Choroid plexus epithelial cell (primary cell): ENCODE results near the gene RNF167.
A peak's percentile ranks its signal among the peaks of the same experiment; 100 is the strongest.

Source experiments
- DNase-seq: peaks from one replicate; pipeline ENCODE4 v3.0.0-alpha.2; 2010; ENCODE audit warnings: low read depth
- H3K4me3 ChIP-seq: 2 replicates; pipeline ENCODE4 v1.5.1; 2011; ENCODE audit warnings: low read depth, mild to moderate bottlenecking, control low read depth, low read length, moderate library complexity
- TF ChIP-seq, protein P1 (sequence below): conservative IDR thresholded peaks from 2 replicates; pipeline ENCODE4 v1.5.1; 2011; ENCODE audit warnings: low read depth, mild to moderate bottlenecking, control low read depth, inconsistent platforms, low read length, moderate library complexity

Gene RNF167

DNA sequence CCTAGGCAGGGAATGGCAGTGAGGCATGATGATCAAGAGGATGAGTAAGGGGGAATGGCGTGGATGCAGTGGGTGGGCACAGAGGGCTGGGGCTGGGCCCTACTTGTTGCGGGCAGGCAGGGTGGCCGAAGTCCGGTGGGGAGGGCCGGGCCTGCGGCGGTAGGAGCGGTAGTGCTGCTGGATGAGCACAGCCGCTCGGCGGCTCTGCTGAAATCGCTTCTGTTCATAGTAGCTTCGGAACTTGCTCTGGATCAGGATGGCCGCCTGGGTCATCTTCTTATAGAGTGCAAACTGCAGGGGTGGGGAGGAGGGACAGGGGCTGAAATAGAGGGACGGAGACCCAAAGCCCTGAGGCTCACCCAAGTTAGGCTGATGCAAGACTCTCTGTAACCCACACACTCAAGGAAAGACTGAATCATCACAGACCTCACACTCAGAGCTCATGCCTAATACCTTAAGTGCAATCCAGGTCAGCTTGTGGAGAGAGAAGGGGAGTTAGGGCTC, 29.0 kb downstream of the RNF167 start:
- H3K4me3 ChIP-seq: peak overlapping the region; percentile 92
- peak; percentile 97 for DNase-seq
- TF ChIP-seq, protein P1, sequence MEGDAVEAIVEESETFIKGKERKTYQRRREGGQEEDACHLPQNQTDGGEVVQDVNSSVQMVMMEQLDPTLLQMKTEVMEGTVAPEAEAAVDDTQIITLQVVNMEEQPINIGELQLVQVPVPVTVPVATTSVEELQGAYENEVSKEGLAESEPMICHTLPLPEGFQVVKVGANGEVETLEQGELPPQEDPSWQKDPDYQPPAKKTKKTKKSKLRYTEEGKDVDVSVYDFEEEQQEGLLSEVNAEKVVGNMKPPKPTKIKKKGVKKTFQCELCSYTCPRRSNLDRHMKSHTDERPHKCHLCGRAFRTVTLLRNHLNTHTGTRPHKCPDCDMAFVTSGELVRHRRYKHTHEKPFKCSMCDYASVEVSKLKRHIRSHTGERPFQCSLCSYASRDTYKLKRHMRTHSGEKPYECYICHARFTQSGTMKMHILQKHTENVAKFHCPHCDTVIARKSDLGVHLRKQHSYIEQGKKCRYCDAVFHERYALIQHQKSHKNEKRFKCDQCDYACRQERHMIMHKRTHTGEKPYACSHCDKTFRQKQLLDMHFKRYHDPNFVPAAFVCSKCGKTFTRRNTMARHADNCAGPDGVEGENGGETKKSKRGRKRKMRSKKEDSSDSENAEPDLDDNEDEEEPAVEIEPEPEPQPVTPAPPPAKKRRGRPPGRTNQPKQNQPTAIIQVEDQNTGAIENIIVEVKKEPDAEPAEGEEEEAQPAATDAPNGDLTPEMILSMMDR: no peak

DNA sequence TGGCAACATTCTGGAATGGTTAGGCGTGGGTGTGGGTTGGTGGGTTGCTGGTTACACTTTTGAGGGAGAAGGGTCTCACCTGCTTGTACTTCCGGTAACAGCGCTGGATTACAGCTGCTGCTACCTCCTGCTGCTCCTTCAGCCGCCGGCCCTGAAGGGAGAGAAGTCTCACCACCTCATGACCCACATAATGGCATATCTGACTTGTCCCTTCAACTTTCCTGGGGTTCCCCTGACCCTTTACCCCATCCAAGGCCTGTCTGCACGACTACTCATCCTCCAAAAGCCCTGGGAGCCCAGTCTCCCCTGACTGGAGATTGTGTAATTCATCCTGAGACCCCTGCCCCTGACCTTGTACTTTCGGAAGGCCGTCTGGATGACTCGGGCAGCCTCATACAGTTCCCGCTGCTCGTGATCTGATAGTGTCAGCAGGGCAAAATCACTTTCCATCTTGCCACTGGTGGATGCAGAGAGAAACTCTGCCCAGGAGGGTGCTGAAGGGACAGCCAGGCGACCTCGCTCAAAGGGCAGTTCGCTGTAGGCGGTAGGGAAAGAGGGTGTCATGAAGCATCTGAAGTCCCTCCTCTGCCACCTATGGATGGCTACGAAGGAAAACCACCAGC, 29.6 kb downstream of the RNF167 start:
- peak overlapping the region; percentile 92 for H3K4me3 ChIP-seq
- peak; percentile 63 for DNase-seq
- TF ChIP-seq, protein P1: peak; percentile 5

DNA sequence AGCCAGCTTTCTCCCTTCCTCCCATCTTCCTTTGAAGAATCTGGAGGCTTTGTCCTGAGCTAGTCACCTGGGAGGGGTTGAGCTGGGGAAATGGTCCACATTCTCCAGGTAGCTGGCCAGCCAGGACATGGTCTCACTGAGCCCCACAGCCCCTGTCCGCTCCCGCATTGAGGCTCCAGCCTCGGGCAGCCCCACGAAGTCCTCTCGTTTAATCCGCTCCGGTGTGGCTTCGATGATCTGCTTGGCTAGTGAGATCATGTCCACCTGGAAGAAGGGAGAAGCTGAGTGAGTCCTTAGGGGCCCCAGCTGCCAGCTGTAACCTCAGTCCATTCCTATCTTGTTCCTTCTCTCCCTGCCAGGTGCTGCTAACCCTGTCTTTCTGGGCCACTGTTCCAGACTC, 30.2 kb downstream of the RNF167 start:
- TF ChIP-seq, protein P1: no peak
- H3K4me3 ChIP-seq: no peak overlapping the region
- no peak for DNase-seq

GRCh38 chr17:4971826-4972225, 31.8 kb downstream of the RNF167 start:
- DNase-seq: no peak
- TF ChIP-seq, protein P1: no peak
- no peak overlapping the region for H3K4me3 ChIP-seq

GRCh38 chr17:4972322-4972721, 32.3 kb downstream of the RNF167 start:
- no peak for DNase-seq
- TF ChIP-seq, protein P1: no peak
- no peak overlapping the region for H3K4me3 ChIP-seq

GRCh38 chr17:4972752-4973151, 32.7 kb downstream of the RNF167 start:
- DNase-seq: no peak
- TF ChIP-seq, protein P1: no peak
- H3K4me3 ChIP-seq: no peak overlapping the region

DNA sequence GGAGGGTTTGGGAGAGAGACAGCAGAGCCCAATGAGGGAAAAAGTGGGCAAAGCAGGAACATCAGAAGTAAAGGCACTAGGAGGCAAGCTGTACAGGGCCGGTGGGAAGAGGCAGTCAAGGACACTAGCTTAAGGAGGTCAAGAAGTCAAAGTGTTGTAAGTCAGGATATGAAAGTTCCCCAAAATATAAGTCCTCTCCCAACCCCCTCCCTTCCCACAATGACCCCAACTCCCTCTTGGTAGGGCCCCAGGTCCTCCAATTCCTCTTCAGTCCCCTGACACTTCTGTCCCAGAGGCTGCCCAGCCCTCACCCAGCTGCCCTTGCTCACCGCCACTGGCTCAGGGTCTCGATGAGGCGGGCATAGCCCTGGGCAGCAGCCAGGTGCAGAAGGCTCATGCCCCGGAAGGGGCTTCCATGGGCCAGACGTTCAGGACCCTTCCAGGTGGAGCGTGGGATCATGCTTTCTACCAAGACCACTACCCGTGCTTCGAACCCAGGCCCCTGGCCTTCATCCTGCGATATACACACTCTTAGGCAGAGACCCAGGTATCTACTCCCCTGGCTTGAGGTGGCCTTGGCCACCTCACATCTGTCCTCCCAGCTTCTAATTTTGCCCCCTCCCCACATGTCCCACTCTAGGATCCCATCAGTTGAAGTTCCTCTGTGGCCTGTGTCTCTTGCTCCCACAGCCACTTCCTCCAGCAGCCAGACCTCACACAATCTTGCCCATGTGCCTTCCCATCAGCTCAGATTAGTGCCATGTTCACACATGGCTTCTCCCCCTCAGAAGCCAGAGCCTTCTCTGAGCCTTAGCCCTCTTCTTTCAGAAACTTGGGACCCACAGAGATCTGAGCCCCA, 33.4 kb downstream of the RNF167 start:
- TF ChIP-seq, protein P1: no peak

More for the DNA sequence above, 33.4 kb downstream of the RNF167 start:
- no peak overlapping the region for H3K4me3 ChIP-seq
- DNase-seq: no peak
